RWPE1 (cell line): ENCODE data around the gene CLCNKB.

Experiments
- CTCF ChIA-PET: fragments of 350-600 bp; sonication (Branson Sonifier 250); formaldehyde crosslinking; extraction: SDS; loops from one replicate; lab custom pipeline; 2021; lab: Yijun Ruan, JAX
- POLR2A ChIA-PET: fragments of 400-600 bp; formaldehyde crosslinking; extraction: SDS; loops from one replicate; lab custom pipeline; 2020; ENCODE audit warnings: antibody characterized with exemption; ENCODE audit not compliant: low non-redundant PET; lab: Yijun Ruan, JAX
- DNase-seq: peaks from one replicate; pipeline ENCODE4 v3.0.0; 2012; ENCODE audit warnings: low spot score
- H3K27ac ChIP-seq: fragments of 450-650 bp; 2 replicates; pipeline ENCODE4 v1.5.1; 2017
- CTCF ChIP-seq: fragments of 450-650 bp; conservative IDR thresholded peaks from 2 replicates; pipeline ENCODE4 v1.5.1; 2017; ENCODE audit warnings: low read depth, mild to moderate bottlenecking

CLCNKB gene

GRCh38 chr1:16081636-16082035 is 38.1 kb downstream of the CLCNKB start:
- H3K27ac ChIP-seq = peak overlapping the region; percentile 59
- CTCF ChIA-PET = interaction anchor here (0.5 to 2.7 kb wide), 27 partner anchors 9 to 452 kb away, joined by 3 to 22 read pairs (median 5); partner anchors contain the start of gene EPHA2
- TF ChIP-seq CTCF = no peak
- POLR2A ChIA-PET = no interaction called here
- no peak for DNase-seq

GRCh38 chr1:16082283-16083038 is 38.9 kb downstream of the CLCNKB start:
- DNase-seq = peak; percentile 68
- ChIA-PET CTCF (interaction anchor here (0.5 to 2.7 kb wide), 34 partner anchors 9 to 281 kb away, joined by 3 to 22 read pairs (median 4); partner anchors contain the start of gene EPHA2), POLR2A (interaction anchor here (0.5 kb wide), 1 partner anchor 379 kb away, joined by 3 read pairs; no protein-coding TSS in a partner anchor)
- H3K27ac ChIP-seq = peak overlapping the region; percentile 59
- TF ChIP-seq CTCF = peak; percentile 87

- TF ChIP-seq CTCF = no peak
- ChIA-PET POLR2A (interaction anchor here (0.5 kb wide), 1 partner anchor 99 kb away, joined by 3 read pairs; no protein-coding TSS in a partner anchor), CTCF (interaction anchor here (0.6 to 2.7 kb wide), 5 partner anchors 37 to 280 kb away, joined by 3 to 17 read pairs (median 11); partner anchors contain the start of gene EPHA2)
- peak overlapping the region; percentile 59 for H3K27ac ChIP-seq
- no peak for DNase-seq
Observed at GRCh38 chr1:16083486-16083885, 39.9 kb downstream of the CLCNKB start.

- ChIA-PET POLR2A (no interaction called here), CTCF (no interaction called here)
- TF ChIP-seq CTCF = no peak
- no peak overlapping the region for H3K27ac ChIP-seq
- no peak for DNase-seq
Observed at GRCh38 chr1:16085522-16085921, 41.9 kb downstream of the CLCNKB start.

- H3K27ac ChIP-seq = no peak overlapping the region
- CTCF ChIA-PET = interaction anchor here (1.5 to 2.3 kb wide), 2 partner anchors 9 to 157 kb away, joined by 4 to 7 read pairs; no protein-coding TSS in a partner anchor
- no peak for DNase-seq
- POLR2A ChIA-PET = no interaction called here
- TF ChIP-seq CTCF = no peak
Observed at GRCh38 chr1:16087733-16088132, 44.2 kb downstream of the CLCNKB start.

GRCh38 chr1:16088351-16088911 is 44.8 kb downstream of the CLCNKB start:
- ChIA-PET CTCF (interaction anchor here (0.7 to 2.3 kb wide), 5 partner anchors 10 to 203 kb away, joined by 3 to 7 read pairs (median 4); no protein-coding TSS in a partner anchor), POLR2A (no interaction called here)
- no peak for TF ChIP-seq CTCF
- DNase-seq = no peak
- H3K27ac ChIP-seq = peak overlapping the region; percentile 51
